K562 (cell line): Measurements from ENCODE around the gene FMN1. TPM values are rescaled to one million over a fixed set of nuclear protein-coding genes. Genes with fewer than 3 reads are reported as not detected.

Source experiments
- ATAC-seq: fragments of 200-7000 bp; cut with Tn5 transposase; 3 replicates; pipeline ENCODE4 v1.9.1; 2020; ENCODE audit warnings: moderate library complexity
- BruUV-seq: library from RNA; stranded (reverse); fragments of 400-500 nt; replicated peaks from 2 replicates; lab custom pipeline; 2021; lab: Mats Ljungman, UMichigan
- CTCF ChIA-PET: fragments of 300-600 bp; formaldehyde crosslinking; extraction: SDS; loops from one replicate; lab custom pipeline; 2021; ENCODE audit warnings: low intra/inter-chr PET ratio; lab: Yijun Ruan, JAX
- POLR2A ChIA-PET: fragments of 300-600, 350-650 bp; sonication (Branson Sonifier 250); formaldehyde crosslinking; extraction: SDS; loops from one replicate; lab custom pipeline; 2021; ENCODE audit warnings: antibody characterized with exemption, inconsistent platforms; lab: Yijun Ruan, JAX
- DNase-seq, 4 experiments: peaks; one replicate each; pipeline versions ENCODE4 v3.0.0 to v3.0.0-alpha.2; 2011 to 2018; ENCODE audit warnings: low spot score in 3 of 4, mixed read lengths in 3 of 4; ENCODE audit errors: extremely low read depth in 1 of 4
- FAIRE-seq: peaks from 2 replicates; lab custom pipeline; 2011; peaks lifted over from hg19 to GRCh38; lab: Jason Lieb, UNC
- H2AFZ ChIP-seq: 2 replicates; pipeline ENCODE4 v1.6.0; 2011; ENCODE audit warnings: low read depth, low read length, control low read depth, inconsistent platforms
- H3K27ac ChIP-seq: fragments of 200-600 bp; 3 replicates; pipeline ENCODE4 v1.8.0; 2011; ENCODE audit warnings: low read depth, mild to moderate bottlenecking, control low read depth, inconsistent platforms, low read length, moderate library complexity, mixed read lengths; ENCODE audit errors: extremely low read depth
- H3K27me3 ChIP-seq, 2 experiments: fragments of 300-600 bp in 1 of 2; 2 replicates in 1 of 2; 3 replicates in 1 of 2; pipeline versions ENCODE4 v1.6.0 to v1.8.0; 2011; ENCODE audit warnings: inconsistent platforms in 2 of 2, low read length in 2 of 2, mild to moderate bottlenecking in 1 of 2, mixed read lengths in 1 of 2, moderate library complexity in 1 of 2; ENCODE audit not compliant: control insufficient read depth in 2 of 2, insufficient read depth in 2 of 2
- H3K36me3 ChIP-seq: fragments of 300-600 bp; 3 replicates; pipeline ENCODE4 v1.8.0; 2011; ENCODE audit warnings: mild to moderate bottlenecking, low read length, inconsistent platforms; ENCODE audit not compliant: control insufficient read depth, insufficient read depth
- H3K4me1 ChIP-seq, 2 experiments: fragments of 200-600 bp in 1 of 2; replicated peaks in 1 of 2; 2 replicates in 1 of 2; 3 replicates in 1 of 2; pipeline versions ENCODE4 v1.5.1 to v1.8.0; 2011; ENCODE audit warnings: inconsistent platforms in 2 of 2, low read length in 2 of 2, mild to moderate bottlenecking in 1 of 2, mixed read lengths in 1 of 2, moderate library complexity in 1 of 2; ENCODE audit not compliant: control insufficient read depth in 2 of 2, insufficient read depth in 2 of 2
- H3K4me2 ChIP-seq: 2 replicates; pipeline ENCODE4 v1.6.1; 2011; ENCODE audit warnings: low read length, control low read depth, inconsistent platforms, mixed read lengths; ENCODE audit not compliant: insufficient read depth
- H3K4me3 ChIP-seq: fragments of 200-600 bp; sonication (generic), shearing (Covaris generic); 2 replicates; pipeline ENCODE4 v1.5.1; 2016; ENCODE audit warnings: control low read depth, inconsistent platforms
- H3K79me2 ChIP-seq: fragments of 200-600 bp; 3 replicates; pipeline ENCODE4 v1.8.0; 2011; ENCODE audit warnings: low read length, inconsistent platforms; ENCODE audit not compliant: control insufficient read depth, insufficient read depth
- H3K9ac ChIP-seq, 2 experiments: 2 replicates each; pipeline versions ENCODE4 v1.6.0 to v1.6.1; 2011; ENCODE audit warnings: low read depth in 2 of 2, low read length in 2 of 2, control low read depth in 1 of 2, inconsistent platforms in 1 of 2, mild to moderate bottlenecking in 1 of 2, mixed read lengths in 1 of 2; ENCODE audit not compliant: insufficient read depth in 1 of 2
- H3K9me1 ChIP-seq: one replicate; pipeline ENCODE4 v1.6.0; 2011; ENCODE audit warnings: inconsistent platforms, mild to moderate bottlenecking, low read length, moderate library complexity; ENCODE audit not compliant: control insufficient read depth, insufficient read depth
- H3K9me3 ChIP-seq: replicated peaks from 2 replicates; pipeline ENCODE4 v1.5.1; 2011; ENCODE audit warnings: low read depth, low read length, inconsistent platforms; ENCODE audit not compliant: control insufficient read depth, insufficient read depth
- H4K20me1 ChIP-seq: replicated peaks from 2 replicates; pipeline ENCODE4 v1.6.1; 2011; ENCODE audit warnings: low read length, inconsistent platforms, mixed read lengths; ENCODE audit not compliant: control insufficient read depth, insufficient read depth
- CTCF ChIP-seq, 3 experiments: IDR thresholded peaks in 2 of 3; conservative IDR thresholded peaks in 1 of 3; 2 replicates each; pipeline ENCODE4 v1.5.1; 2011 to 2012; ENCODE audit warnings: low read length in 3 of 3, mild to moderate bottlenecking in 3 of 3, control low read depth in 2 of 3, improper control_type of control experiment in 1 of 3, inconsistent platforms in 1 of 3, low read depth in 1 of 3, mixed read lengths in 1 of 3, moderate library complexity in 1 of 3; ENCODE audit not compliant: insufficient read depth in 2 of 3
- GTF2E2 ChIP-seq: fragments of 200-800 bp; sonication (Bioruptor generic); IDR thresholded peaks from 2 replicates; pipeline ENCODE4 v1.6.1; 2016; ENCODE audit warnings: missing genetic modification characterization, missing compliant biosample characterization
- RAD21 ChIP-seq, 2 experiments: fragments of 250-450 bp in 1 of 2; fragments of 450-650 bp in 1 of 2; sonication (Bioruptor Pico) in 1 of 2; formaldehyde crosslinking in 1 of 2; IDR thresholded peaks in 1 of 2; conservative IDR thresholded peaks in 1 of 2; 2 replicates each; pipeline versions ENCODE4 v1.4.0 to v1.8.0; 2020 to 2022; ENCODE audit warnings: mild to moderate bottlenecking in 2 of 2, moderate library complexity in 1 of 2
- in situ Hi-C: fragments of 300-500 bp; cut with MboI; formaldehyde crosslinking; loops from 4 replicates; pipeline ENCODE4 v1.15.0; 2018; ENCODE audit warnings: inconsistent platforms, mixed read lengths
- intact Hi-C: fragments of 100-400 bp; cut with micrococcal nuclease; formaldehyde crosslinking; loops from 2 replicates; pipeline ENCODE4 v1.14.2; 2022
- polyA plus RNA-seq, 8 experiments: library from polyadenylated mRNA; depleted of rRNA in 4 of 8; stranded (reverse) in 5 of 8; unstranded in 3 of 8; fragments of >200 nt; fragmentation: Nextera tagmentation in 2 of 8; fragmentation: Illumina TruSeq in 1 of 8; extraction: Ambion mirVana in 2 of 8; extraction: Trizol in 1 of 8; gene quantifications; 2 replicates each; pipeline versions ENCODE4 v1.2.1 to v1.2.3, GENCODE V29; 2011 to 2014; ENCODE audit warnings: inconsistent platforms in 1 of 8, missing spikeins in 1 of 8
- total RNA-seq, 7 experiments: library from RNA; depleted of rRNA in 6 of 7; stranded (reverse); fragments of >200 nt in 6 of 7; fragmentation: Illumina TruSeq in 2 of 7; extraction: Trizol in 2 of 7; gene quantifications; 2 replicates each; pipeline versions ENCODE4 v1.2.1 to v1.2.3, GENCODE V29; 2011 to 2021; ENCODE audit warnings: low replicate concordance in 1 of 7

The FMN1 gene
- total and polyA plus RNA-seq, 9 of the 15 experiments (the other 6 are each of a cell fraction or from before 2014, with no cell fraction given), result 0.03 to 0.07 (median 0.04) TPM; not detected in 6

- Histone ChIP-seq H3K4me2 (no peak overlapping the region), H3K36me3 (no peaks in the 10 kb centered on the region), H3K79me2 (no peaks in the 10 kb centered on the region), H3K4me1 (no peaks in the 10 kb centered on the region), H3K9me3 (no peaks in the 10 kb centered on the region), H3K27me3 (no peaks in the 10 kb centered on the region), H3K9me1 (no peaks in the 10 kb centered on the region), H3K27ac (no peak overlapping the region), H3K9ac (no peak overlapping the region), H2AFZ (no peak overlapping the region), H3K4me3 (no peak overlapping the region), H4K20me1 (no peaks in the 10 kb centered on the region)
- no TSS peak for BruUV-seq
- intact Hi-C loops (loop anchor here (10.0 kb wide), 1 partner anchor 148 kb away; no protein-coding TSS in a partner anchor), in situ Hi-C loops (loop anchor here (5.0 kb wide), 1 partner anchor 331 kb away; no protein-coding TSS in a partner anchor)
- FAIRE-seq (no peak), ATAC-seq (no peak), DNase-seq (no peak)
- POLR2A ChIA-PET, result no interaction called here
- CTCF ChIA-PET, result interaction anchor here (1.0 to 4.1 kb wide), 3 partner anchors 149 to 342 kb away, joined by 3 to 34 read pairs (median 5); no protein-coding TSS in a partner anchor
- TF ChIP-seq GTF2E2 (no peak), CTCF (IDR thresholded peaks at IDR 0.05 in 2 of 3, conservative IDR thresholded peaks at IDR 0.05 in 1 of 3; ENCODE audit: insufficient read depth in 2 of 3, low read depth in 1 of 3, low read length in 3 of 3) (peak in 2 of 3 experiments; percentile 17 to 23; a peak in 2 of 6 replicates), RAD21 (CRISPR knock-in tag; conservative IDR thresholded peaks at IDR 0.05 in 1 of 2, IDR thresholded peaks at IDR 0.05 in 1 of 2) (0 out of 4 replicates have a peak, but pooled peaks of 1 of the 2 experiments have one; percentile 11)
Observed at GRCh38 chr15:32993285-32993684, 201.2 kb downstream of the FMN1 start.
